GM23338 (cell line): ENCODE measurements around the gene CLDN7. TPM values are rescaled to one million over a fixed set of nuclear protein-coding genes. Genes with fewer than 3 reads are reported as not detected.

Source experiments
- ATAC-seq: fragments of 200-7000 bp; cut with Tn5 transposase; 3 replicates; pipeline ENCODE4 v1.9.1; 2020
- DNase-seq: peaks from one replicate; pipeline ENCODE4 v3.0.0-alpha.2; 2015; ENCODE audit warnings: low spot score
- H2AFZ ChIP-seq: fragments of 200-600 bp; sonication (generic); 2 replicates; pipeline ENCODE4 v1.8.0; 2016; ENCODE audit warnings: antibody characterized with exemption, mild to moderate bottlenecking, moderate library complexity
- H3F3A ChIP-seq: fragments of 200-600 bp; sonication (generic); replicated peaks from 2 replicates; pipeline ENCODE4 v1.8.0; 2017; ENCODE audit warnings: antibody characterized with exemption, mixed run types, low read depth
- H3K27ac ChIP-seq: fragments of 200-600 bp; sonication (generic); 2 replicates; pipeline ENCODE4 v1.6.1; 2016; ENCODE audit warnings: low read depth
- H3K27me3 ChIP-seq: fragments of 200-600 bp; sonication (generic); 2 replicates; pipeline ENCODE4 v1.8.0; 2016; ENCODE audit warnings: mild to moderate bottlenecking, mixed run types, moderate library complexity; ENCODE audit not compliant: insufficient read depth
- H3K36me3 ChIP-seq: fragments of 200-600 bp; sonication (generic); 2 replicates; pipeline ENCODE4 v1.8.0; 2016; ENCODE audit warnings: mild to moderate bottlenecking; ENCODE audit not compliant: insufficient read depth
- H3K4me1 ChIP-seq: fragments of 200-600 bp; sonication (generic); 2 replicates; pipeline ENCODE4 v1.8.0; 2016; ENCODE audit warnings: mild to moderate bottlenecking, moderate library complexity; ENCODE audit not compliant: insufficient read depth
- H3K4me2 ChIP-seq: fragments of 200-600 bp; sonication (generic); 2 replicates; pipeline ENCODE4 v1.7.1; 2017; ENCODE audit warnings: mixed run types
- H3K4me3 ChIP-seq: fragments of 200-600 bp; sonication (generic); 2 replicates; pipeline ENCODE4 v1.6.1; 2016; ENCODE audit warnings: mixed run types
- H3K79me2 ChIP-seq: fragments of 200-600 bp; sonication (generic); replicated peaks from 2 replicates; pipeline ENCODE4 v1.8.0; 2017; ENCODE audit warnings: mild to moderate bottlenecking; ENCODE audit not compliant: insufficient read depth
- H3K9me2 ChIP-seq: fragments of 200-600 bp; sonication (generic); 2 replicates; pipeline ENCODE4 v1.8.0; 2017; ENCODE audit not compliant: insufficient read depth
- H4K20me1 ChIP-seq: fragments of 200-600 bp; sonication (generic); replicated peaks from 2 replicates; pipeline ENCODE4 v1.8.0; 2017; ENCODE audit warnings: mild to moderate bottlenecking; ENCODE audit not compliant: insufficient read depth
- H3K27ac Mint-ChIP-seq: 2 replicates; pipeline ENCODE4 v1.8.0; 2020; ENCODE audit warnings: inconsistent platforms, mild to moderate bottlenecking, moderate library complexity, mixed read lengths
- H3K27me3 Mint-ChIP-seq: 3 replicates; pipeline ENCODE4 v1.8.0; 2022; ENCODE audit warnings: low read depth, mild to moderate bottlenecking, moderate library complexity, mixed read lengths, inconsistent platforms; ENCODE audit not compliant: insufficient read depth, poor library complexity
- H3K36me3 Mint-ChIP-seq: 3 replicates; pipeline ENCODE4 v1.8.0; 2021; ENCODE audit warnings: low read depth, mild to moderate bottlenecking, inconsistent platforms, moderate library complexity, mixed read lengths
- H3K4me1 Mint-ChIP-seq: 3 replicates; pipeline ENCODE4 v1.8.0; 2020; ENCODE audit warnings: mild to moderate bottlenecking, inconsistent platforms, mixed read lengths
- H3K4me3 Mint-ChIP-seq: 3 replicates; pipeline ENCODE4 v1.8.0; 2021; ENCODE audit warnings: moderate library complexity, mild to moderate bottlenecking, inconsistent platforms, mixed read lengths
- H3K9me3 Mint-ChIP-seq: 3 replicates; pipeline ENCODE4 v1.8.0; 2020; ENCODE audit warnings: moderate library complexity, mild to moderate bottlenecking, inconsistent platforms, mixed read lengths
- CTCF ChIP-seq, 2 experiments: fragments of 200-600 bp in 1 of 2; sonication (generic) in 1 of 2; conservative IDR thresholded peaks; 2 replicates each; pipeline versions ENCODE4 v1.5.1 to v1.6.1; 2016 to 2017; ENCODE audit warnings: antibody characterized with exemption in 2 of 2, low read depth in 2 of 2, mild to moderate bottlenecking in 2 of 2, moderate library complexity in 1 of 2
- ETS1 ChIP-seq: IDR thresholded peaks from 2 replicates; pipeline ENCODE4 v1.6.1; 2016; ENCODE audit warnings: antibody characterized with exemption
- EZH2phosphoT487 ChIP-seq: fragments of 200-600 bp; sonication (generic); IDR thresholded peaks from one replicate; pipeline ENCODE4 v1.8.1; 2018; ENCODE audit warnings: antibody characterized with exemption; ENCODE audit not compliant: unreplicated experiment
- JUNB ChIP-seq: IDR thresholded peaks from one replicate; pipeline ENCODE4 v1.6.1; 2016; ENCODE audit warnings: antibody characterized with exemption; ENCODE audit not compliant: unreplicated experiment
- POLR2AphosphoS5 ChIP-seq: IDR thresholded peaks from 2 replicates; pipeline ENCODE4 v1.6.1; 2016; ENCODE audit warnings: antibody characterized with exemption, low read depth
- polyA plus RNA-seq: library from polyadenylated mRNA; unstranded; fragments of >200 nt; fragmentation: Nextera tagmentation; extraction: Ambion mirVana; gene quantifications from 2 replicates; pipeline ENCODE4 v1.2.1, GENCODE V29; 2016
- total RNA-seq: library from RNA; depleted of rRNA; stranded (reverse); fragments of >200 nt; shearing (Covaris generic); gene quantifications from 2 replicates; pipeline ENCODE4 v1.2.3, GENCODE V29; 2014
- TF ChIP-seq, protein P1 (sequence below): IDR thresholded peaks from one replicate; pipeline ENCODE4 v1.6.1; 2018; ENCODE audit warnings: antibody characterized with exemption; ENCODE audit not compliant: unreplicated experiment

Gene CLDN7
- total and polyA plus RNA-seq, 2 experiments from 2014 or later = 50.7 to 111 TPM

GRCh38 chr17:7222093-7222971 lies 39.9 kb downstream of the CLDN7 start:
- Mint-ChIP-seq H3K4me1 (peaks cover 33% of the 10 kb centered on the region), H3K27ac (no peak overlapping the region), H3K27me3 (peaks cover 50% of the 10 kb centered on the region), H3K36me3 (peaks cover 63% of the 10 kb centered on the region), H3K9me3 (no peaks in the 10 kb centered on the region; the same call in 1 of the 3 replicates), H3K4me3 (no peak overlapping the region)
- Histone ChIP-seq H3K36me3 (peaks cover 11% of the 10 kb centered on the region; the same call in 1 of the 2 replicates), H4K20me1 (peaks cover 27% of the 10 kb centered on the region), H3K4me1 (peaks cover 28% of the 10 kb centered on the region), H3K27me3 (no peaks in the 10 kb centered on the region), H3K4me3 (no peak overlapping the region), H3K4me2 (no peak overlapping the region), H2AFZ (no peak overlapping the region), H3F3A (peaks cover 19% of the 10 kb centered on the region), H3K79me2 (no peaks in the 10 kb centered on the region; the same call in 1 of the 2 replicates), H3K9me2 (no peaks in the 10 kb centered on the region), H3K27ac (no peak overlapping the region)
- ATAC-seq (no peak), DNase-seq (no peak)
- TF ChIP-seq EZH2phosphoT487 (no peak), POLR2AphosphoS5 (0 out of 2 replicates have a peak, but pooled peaks have one; percentile 18)

DNA sequence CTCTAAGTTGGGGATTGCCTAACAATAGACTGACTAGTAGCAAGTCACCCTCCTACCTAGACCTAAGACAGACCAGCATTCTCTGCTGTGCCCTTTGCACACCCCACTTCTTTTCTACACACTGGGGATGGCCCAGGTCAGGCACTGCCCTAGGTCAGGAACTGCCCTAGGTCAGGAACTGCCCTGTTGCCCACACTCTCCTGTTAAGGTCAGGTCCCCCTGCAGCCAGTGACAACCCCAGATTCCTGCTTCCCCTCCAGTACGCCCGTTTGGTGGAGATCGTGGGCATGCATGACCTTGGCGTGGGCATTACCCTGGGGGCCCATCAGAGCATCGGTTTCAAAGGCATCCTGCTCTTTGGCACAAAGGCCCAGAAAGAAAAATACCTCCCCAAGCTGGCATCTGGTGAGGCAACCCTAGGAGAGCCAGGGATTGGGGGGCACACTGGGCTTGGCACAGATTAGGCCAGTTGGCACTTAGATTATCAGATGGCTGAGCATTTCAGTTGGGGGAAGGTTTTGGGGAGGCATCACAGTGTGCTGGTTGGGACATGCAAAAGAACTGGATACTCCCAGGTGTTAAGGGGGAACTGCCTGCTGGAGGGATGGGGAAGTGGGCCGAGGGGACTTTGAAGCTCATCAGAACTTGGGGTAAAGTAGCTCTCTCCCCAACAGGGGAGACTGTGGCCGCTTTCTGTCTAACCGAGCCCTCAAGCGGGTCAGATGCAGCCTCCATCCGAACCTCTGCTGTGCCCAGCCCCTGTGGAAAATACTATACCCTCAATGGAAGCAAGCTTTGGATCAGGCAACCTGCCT lies 40.8 kb downstream of the CLDN7 start:
- Histone ChIP-seq H3K9me2 (no peaks in the 10 kb centered on the region), H4K20me1 (peaks cover 27% of the 10 kb centered on the region), H3K36me3 (peaks cover 11% of the 10 kb centered on the region; the same call in 1 of the 2 replicates), H3K27me3 (no peaks in the 10 kb centered on the region), H3F3A (peaks cover 19% of the 10 kb centered on the region), H3K79me2 (peaks cover 6% of the 10 kb centered on the region), H2AFZ (no peak overlapping the region), H3K27ac (no peak overlapping the region), H3K4me3 (no peak overlapping the region), H3K4me1 (peaks cover 33% of the 10 kb centered on the region), H3K4me2 (0 out of 2 replicates have a peak overlapping the region, but pooled peaks have one; percentile 92)
- H3K4me1 Mint-ChIP-seq = peaks cover 37% of the 10 kb centered on the region
- peaks cover 48% of the 10 kb centered on the region for H3K27me3 Mint-ChIP-seq
- no peak overlapping the region; the same call in 1 of the 2 replicates for H3K27ac Mint-ChIP-seq
- no peak for ATAC-seq
- peaks cover 55% of the 10 kb centered on the region for H3K36me3 Mint-ChIP-seq
- H3K9me3 Mint-ChIP-seq = no peaks in the 10 kb centered on the region; the same call in 1 of the 3 replicates
- no peak for DNase-seq
- H3K4me3 Mint-ChIP-seq = peak overlapping the region; percentile 91; the same call in 2 of the 3 replicates
- TF ChIP-seq ETS1 = no peak
- TF ChIP-seq POLR2AphosphoS5 = 0 out of 2 replicates have a peak, but pooled peaks have one; percentile 53

DNA sequence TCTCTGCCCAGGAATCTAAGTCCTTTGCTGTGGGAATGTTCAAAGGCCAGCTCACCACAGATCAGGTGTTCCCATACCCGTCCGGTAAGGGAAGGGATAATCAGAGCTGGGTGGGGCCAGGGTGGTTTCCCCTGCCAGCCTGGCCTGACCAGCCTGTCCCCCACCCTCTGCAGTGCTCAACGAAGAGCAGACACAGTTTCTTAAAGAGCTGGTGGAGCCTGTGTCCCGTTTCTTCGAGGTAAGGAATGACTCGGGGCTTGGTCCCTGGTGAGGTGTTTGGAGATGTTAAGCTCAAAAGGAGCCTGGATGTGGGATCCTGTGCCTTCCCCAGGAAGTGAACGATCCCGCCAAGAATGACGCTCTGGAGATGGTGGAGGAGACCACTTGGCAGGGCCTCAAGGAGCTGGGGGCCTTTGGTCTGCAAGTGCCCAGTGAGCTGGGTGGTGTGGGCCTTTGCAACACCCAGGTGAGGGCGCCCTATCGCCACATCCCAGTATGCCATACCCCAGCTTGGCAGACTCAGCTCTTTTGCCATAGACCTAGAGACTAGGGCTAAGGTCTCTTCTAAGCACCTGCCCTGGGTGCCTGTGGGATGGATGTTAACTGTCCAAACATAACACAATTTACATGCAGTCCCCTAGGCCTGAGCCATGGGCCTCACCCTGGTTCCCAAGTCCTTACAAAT lies 41.5 kb downstream of the CLDN7 start:
- peak; percentile 53 for ATAC-seq
- Mint-ChIP-seq H3K4me3 (peak overlapping the region; percentile 91), H3K4me1 (peaks cover 44% of the 10 kb centered on the region), H3K36me3 (peaks cover 51% of the 10 kb centered on the region), H3K27ac (peak overlapping the region; percentile 89), H3K9me3 (no peaks in the 10 kb centered on the region; the same call in 1 of the 3 replicates), H3K27me3 (peaks cover 48% of the 10 kb centered on the region)
- no peak overlapping the region for H2AFZ ChIP-seq
- peaks cover 11% of the 10 kb centered on the region; the same call in 1 of the 2 replicates for H3K36me3 ChIP-seq
- TF ChIP-seq POLR2AphosphoS5 (peak; percentile 14; the same call in 1 of the 2 replicates), JUNB (no peak), CTCF (conservative IDR thresholded peaks at IDR 0.05; ENCODE audit: low read depth in 2 of 2) (peak; percentile 54 to 73)
- TF ChIP-seq, protein P1, sequence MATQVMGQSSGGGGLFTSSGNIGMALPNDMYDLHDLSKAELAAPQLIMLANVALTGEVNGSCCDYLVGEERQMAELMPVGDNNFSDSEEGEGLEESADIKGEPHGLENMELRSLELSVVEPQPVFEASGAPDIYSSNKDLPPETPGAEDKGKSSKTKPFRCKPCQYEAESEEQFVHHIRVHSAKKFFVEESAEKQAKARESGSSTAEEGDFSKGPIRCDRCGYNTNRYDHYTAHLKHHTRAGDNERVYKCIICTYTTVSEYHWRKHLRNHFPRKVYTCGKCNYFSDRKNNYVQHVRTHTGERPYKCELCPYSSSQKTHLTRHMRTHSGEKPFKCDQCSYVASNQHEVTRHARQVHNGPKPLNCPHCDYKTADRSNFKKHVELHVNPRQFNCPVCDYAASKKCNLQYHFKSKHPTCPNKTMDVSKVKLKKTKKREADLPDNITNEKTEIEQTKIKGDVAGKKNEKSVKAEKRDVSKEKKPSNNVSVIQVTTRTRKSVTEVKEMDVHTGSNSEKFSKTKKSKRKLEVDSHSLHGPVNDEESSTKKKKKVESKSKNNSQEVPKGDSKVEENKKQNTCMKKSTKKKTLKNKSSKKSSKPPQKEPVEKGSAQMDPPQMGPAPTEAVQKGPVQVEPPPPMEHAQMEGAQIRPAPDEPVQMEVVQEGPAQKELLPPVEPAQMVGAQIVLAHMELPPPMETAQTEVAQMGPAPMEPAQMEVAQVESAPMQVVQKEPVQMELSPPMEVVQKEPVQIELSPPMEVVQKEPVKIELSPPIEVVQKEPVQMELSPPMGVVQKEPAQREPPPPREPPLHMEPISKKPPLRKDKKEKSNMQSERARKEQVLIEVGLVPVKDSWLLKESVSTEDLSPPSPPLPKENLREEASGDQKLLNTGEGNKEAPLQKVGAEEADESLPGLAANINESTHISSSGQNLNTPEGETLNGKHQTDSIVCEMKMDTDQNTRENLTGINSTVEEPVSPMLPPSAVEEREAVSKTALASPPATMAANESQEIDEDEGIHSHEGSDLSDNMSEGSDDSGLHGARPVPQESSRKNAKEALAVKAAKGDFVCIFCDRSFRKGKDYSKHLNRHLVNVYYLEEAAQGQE = no peak
- H3K4me2 ChIP-seq = peak overlapping the region; percentile 92
- peaks cover 27% of the 10 kb centered on the region for H4K20me1 ChIP-seq
- no peaks in the 10 kb centered on the region for H3K27me3 ChIP-seq
- H3K4me3 ChIP-seq = peak overlapping the region; percentile 83
- peaks cover 12% of the 10 kb centered on the region for H3K79me2 ChIP-seq
- peak; percentile 75 for DNase-seq
- peaks cover 39% of the 10 kb centered on the region for H3K4me1 ChIP-seq
- no peak overlapping the region for H3K27ac ChIP-seq
- no peaks in the 10 kb centered on the region for H3K9me2 ChIP-seq
- peaks cover 19% of the 10 kb centered on the region for H3F3A ChIP-seq
